HepG2 (cell line): Measurements from ENCODE around the gene KXD1. TPM values are rescaled to one million over a fixed set of nuclear protein-coding genes. Genes with fewer than 3 reads are reported as not detected.

Source experiments
- ATAC-seq: fragments of 200-7000 bp; cut with Tn5 transposase; 3 replicates; pipeline ENCODE4 v1.9.1; 2020; ENCODE audit warnings: mild to moderate bottlenecking, moderate library complexity
- BruUV-seq: library from RNA; stranded (reverse); fragments of 400-500 nt; replicated peaks from 2 replicates; lab custom pipeline; 2021; lab: Mats Ljungman, UMichigan
- CTCF ChIA-PET: fragments of 300-600 bp; formaldehyde crosslinking; extraction: SDS; loops from one replicate; lab custom pipeline; 2021; ENCODE audit warnings: low total read pairs, inconsistent platforms, low intra/inter-chr PET ratio; lab: Yijun Ruan, JAX
- POLR2A ChIA-PET: fragments of 350-600 bp; sonication (Branson Sonifier 250); formaldehyde crosslinking; loops from one replicate; lab custom pipeline; 2020; ENCODE audit warnings: antibody characterized with exemption, inconsistent platforms; lab: Yijun Ruan, JAX
- DNase-seq: peaks from one replicate; pipeline ENCODE4 v3.0.0-alpha.2; 2015; ENCODE audit warnings: low spot score
- FAIRE-seq: peaks from 3 replicates; lab custom pipeline; 2011; peaks lifted over from hg19 to GRCh38; lab: Jason Lieb, UNC
- H2AFZ ChIP-seq: one replicate; pipeline ENCODE4 v1.6.1; 2011; ENCODE audit warnings: low read length, inconsistent platforms
- H3K27ac ChIP-seq: fragments of 300-600 bp; 3 replicates; pipeline ENCODE4 v1.8.0; 2011; ENCODE audit warnings: mixed run types, mild to moderate bottlenecking, mixed read lengths, low read length, inconsistent platforms; ENCODE audit not compliant: insufficient read depth; ENCODE audit errors: extremely low read length
- H3K27me3 ChIP-seq, 2 experiments: fragments of 200-600 bp in 1 of 2; 2 replicates in 1 of 2; 3 replicates in 1 of 2; pipeline versions ENCODE4 v1.6.0 to v1.8.0; 2011; ENCODE audit warnings: low read length in 2 of 2, mild to moderate bottlenecking in 2 of 2, moderate library complexity in 2 of 2, inconsistent platforms in 1 of 2; ENCODE audit not compliant: insufficient read depth in 2 of 2, control insufficient read depth in 1 of 2
- H3K36me3 ChIP-seq, 2 experiments: fragments of 200-600 bp in 1 of 2; replicated peaks in 1 of 2; 2 replicates in 1 of 2; 3 replicates in 1 of 2; pipeline versions ENCODE4 v1.5.1 to v1.8.0; 2011; ENCODE audit warnings: low read length in 2 of 2, inconsistent platforms in 1 of 2; ENCODE audit not compliant: insufficient read depth in 2 of 2, control insufficient read depth in 1 of 2
- H3K4me1 ChIP-seq: 2 replicates; pipeline ENCODE4 v1.5.1; 2012; ENCODE audit warnings: low read length, inconsistent platforms; ENCODE audit not compliant: insufficient read depth
- H3K4me2 ChIP-seq: 2 replicates; pipeline ENCODE4 v1.6.0; 2011; ENCODE audit warnings: low read depth, low read length, inconsistent platforms
- H3K4me3 ChIP-seq, 3 experiments: fragments of 200-600 bp in 1 of 3; sonication (generic), shearing (Covaris generic) in 1 of 3; replicated peaks in 1 of 3; 2 replicates each; pipeline ENCODE4 v1.5.1; 2011 to 2016; ENCODE audit warnings: low read length in 3 of 3, inconsistent platforms in 2 of 3, low read depth in 2 of 3, mild to moderate bottlenecking in 2 of 3, control low read depth in 1 of 3, mixed read lengths in 1 of 3; ENCODE audit not compliant: insufficient read depth in 1 of 3
- H3K79me2 ChIP-seq: one replicate; pipeline ENCODE4 v1.6.1; 2011; ENCODE audit warnings: low read length, inconsistent platforms; ENCODE audit not compliant: insufficient read depth
- H3K9ac ChIP-seq: 2 replicates; pipeline ENCODE4 v1.6.0; 2011; ENCODE audit warnings: mild to moderate bottlenecking, low read depth, low read length, inconsistent platforms; ENCODE audit not compliant: insufficient read depth
- H3K9me3 ChIP-seq: 2 replicates; pipeline ENCODE4 v1.5.1; 2012; ENCODE audit warnings: mild to moderate bottlenecking, low read length
- H4K20me1 ChIP-seq: 2 replicates; pipeline ENCODE4 v1.6.0; 2011; ENCODE audit warnings: inconsistent platforms, mild to moderate bottlenecking, low read length, moderate library complexity; ENCODE audit not compliant: insufficient read depth
- AFF4 ChIP-seq: sonication (generic); formaldehyde crosslinking; IDR thresholded peaks from 2 replicates; pipeline ENCODE4 v1.4.0; 2020; ENCODE audit warnings: missing genetic modification reagents
- AGO2 ChIP-seq: fragments of 200-400 bp; formaldehyde crosslinking; optimal IDR thresholded peaks from 2 replicates; pipeline ENCODE3; 2017; ENCODE audit warnings: mild to moderate bottlenecking, low read depth, low read length, moderate library complexity
- CC2D1A ChIP-seq: sonication (generic); formaldehyde crosslinking; IDR thresholded peaks from 2 replicates; pipeline ENCODE4 v1.8.1; 2023; ENCODE audit warnings: mild to moderate bottlenecking, missing genetic modification reagents
- MNT ChIP-seq: fragments of 450-650 bp; IDR thresholded peaks from 2 replicates; pipeline ENCODE4 v1.6.1; 2016
- PCBP1 ChIP-seq: fragments of 200-400 bp; formaldehyde crosslinking; IDR thresholded peaks from 2 replicates; pipeline ENCODE4 v1.6.1; 2017; ENCODE audit warnings: mild to moderate bottlenecking, low read depth, low read length, borderline replicate concordance
- RBFOX2 ChIP-seq: fragments of 200-400 bp; formaldehyde crosslinking; IDR thresholded peaks from 2 replicates; pipeline ENCODE4 v1.6.1; 2017; ENCODE audit warnings: low read depth, mild to moderate bottlenecking, low read length
- ZNF687 ChIP-seq: sonication (generic); formaldehyde crosslinking; IDR thresholded peaks from 2 replicates; pipeline ENCODE4 v1.5.1; 2020; ENCODE audit warnings: mild to moderate bottlenecking, missing genetic modification reagents, moderate library complexity
- WGBS: methylation state at CpG from one replicate; pipeline ENCODE4 v1.1.6; 2017; ENCODE audit warnings: low lambda C conversion rate; 5-methylcytosine and 5-hydroxymethylcytosine counted together
- in situ Hi-C: cut with HindIII; loops from 2 replicates; pipeline ENCODE4 v1.10.0; 2017; ENCODE audit warnings: low pct_unique_long_range_greater_than_20kb; ENCODE audit not compliant: extremely low pct_ligation_motif_present
- intact Hi-C: fragments of 100-400 bp; cut with micrococcal nuclease; formaldehyde crosslinking; loops from one replicate; pipeline ENCODE4 v1.10.0; 2022; ENCODE audit not compliant: unreplicated experiment
- polyA plus RNA-seq, 8 experiments: library from polyadenylated mRNA; depleted of rRNA in 3 of 8; stranded (reverse) in 7 of 8; unstranded in 1 of 8; fragments of >200 nt; fragmentation: Illumina TruSeq in 4 of 8; extraction: Trizol in 4 of 8; gene quantifications; 2 replicates each; pipeline versions ENCODE4 v1.2.1 to v1.2.3, GENCODE V29; 2011 to 2016; ENCODE audit warnings: low read depth in 4 of 8, missing spikeins in 1 of 8, mixed read lengths in 1 of 8; ENCODE audit not compliant: insufficient read depth in 1 of 8
- total RNA-seq, 5 experiments: library from RNA; depleted of rRNA; stranded (reverse); fragments of >200 nt; fragmentation: Illumina TruSeq; extraction: Trizol; gene quantifications; 2 replicates each; pipeline ENCODE4 v1.2.3, GENCODE V29; 2016; ENCODE audit warnings: low read depth in 1 of 5
- TF ChIP-seq, protein P1 (sequence below): sonication (generic); formaldehyde crosslinking; IDR thresholded peaks from 2 replicates; pipeline ENCODE4 v1.4.0; 2020; ENCODE audit warnings: missing genetic modification reagents

The KXD1 gene
- total and polyA plus RNA-seq, 2 of the 13 experiments (the other 11 are each of a cell fraction or from before 2014, with no cell fraction given) = 44.6 to 143 TPM

DNA sequence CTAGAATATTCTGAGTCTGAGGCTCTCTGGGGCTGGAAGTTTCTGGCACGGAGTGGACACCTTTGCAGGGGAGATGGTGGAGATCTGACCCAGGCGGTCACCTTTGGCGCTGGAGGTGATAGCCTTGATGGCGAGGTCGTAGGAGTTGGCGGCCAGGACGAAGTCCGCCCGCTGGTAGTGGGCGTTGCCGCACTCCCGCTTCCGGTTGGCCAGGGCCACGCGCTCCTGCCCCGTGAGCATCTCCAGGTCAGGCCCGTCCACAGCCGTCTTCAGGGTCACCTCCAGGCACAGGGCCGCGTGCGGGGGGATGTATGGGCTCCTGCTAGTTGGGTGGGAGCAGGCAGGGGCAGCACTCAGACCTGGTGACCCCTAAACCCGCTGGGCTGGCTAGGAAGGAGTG, 19.6 kb upstream of the KXD1 start (continued):
- TF ChIP-seq AFF4 (no peak), CC2D1A (no peak)
- TF ChIP-seq, protein P1, sequence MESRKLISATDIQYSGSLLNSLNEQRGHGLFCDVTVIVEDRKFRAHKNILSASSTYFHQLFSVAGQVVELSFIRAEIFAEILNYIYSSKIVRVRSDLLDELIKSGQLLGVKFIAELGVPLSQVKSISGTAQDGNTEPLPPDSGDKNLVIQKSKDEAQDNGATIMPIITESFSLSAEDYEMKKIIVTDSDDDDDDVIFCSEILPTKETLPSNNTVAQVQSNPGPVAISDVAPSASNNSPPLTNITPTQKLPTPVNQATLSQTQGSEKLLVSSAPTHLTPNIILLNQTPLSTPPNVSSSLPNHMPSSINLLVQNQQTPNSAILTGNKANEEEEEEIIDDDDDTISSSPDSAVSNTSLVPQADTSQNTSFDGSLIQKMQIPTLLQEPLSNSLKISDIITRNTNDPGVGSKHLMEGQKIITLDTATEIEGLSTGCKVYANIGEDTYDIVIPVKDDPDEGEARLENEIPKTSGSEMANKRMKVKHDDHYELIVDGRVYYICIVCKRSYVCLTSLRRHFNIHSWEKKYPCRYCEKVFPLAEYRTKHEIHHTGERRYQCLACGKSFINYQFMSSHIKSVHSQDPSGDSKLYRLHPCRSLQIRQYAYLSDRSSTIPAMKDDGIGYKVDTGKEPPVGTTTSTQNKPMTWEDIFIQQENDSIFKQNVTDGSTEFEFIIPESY (CRISPR knock-in tag) = peak; percentile 94

DNA sequence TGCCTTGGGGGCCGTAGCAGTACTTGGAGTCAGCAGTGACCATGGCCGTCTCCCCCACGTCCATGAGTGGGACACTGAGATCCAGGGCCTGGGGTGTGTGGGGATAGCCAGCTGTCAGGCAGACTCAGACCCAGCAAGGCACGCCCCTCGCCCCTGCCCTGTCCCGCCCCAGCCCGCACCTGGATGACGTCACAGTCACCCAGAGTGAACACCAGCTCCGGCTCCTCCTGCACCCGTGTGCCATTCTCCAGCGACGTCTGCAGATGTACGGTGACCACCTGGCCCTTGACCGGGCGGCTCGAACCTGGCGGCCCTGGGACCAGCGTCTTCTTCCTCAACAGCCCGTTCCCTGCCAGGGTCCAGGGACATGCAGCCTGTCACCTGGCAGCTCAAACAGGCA, 18.3 kb upstream of the KXD1 start:
- H3K4me3 ChIP-seq = no peak overlapping the region
- ChIA-PET CTCF (no interaction called here), POLR2A (no interaction called here)
- in situ Hi-C loops = no loop called here
- TF ChIP-seq RBFOX2 (0 out of 2 replicates have a peak, but pooled peaks have one; percentile 39), PCBP1 (no peak), ZNF687 (peak; percentile 12; the same call in 1 of the 2 replicates), MNT (no peak), AGO2 (peak; percentile 29)
- ATAC-seq (no peak), FAIRE-seq (no peak), DNase-seq (no peak)
- peaks cover 9% of the 10 kb centered on the region for H3K79me2 ChIP-seq
- no TSS peak for BruUV-seq
- no peak overlapping the region for H3K4me2 ChIP-seq
- H3K9me3 ChIP-seq = no peaks in the 10 kb centered on the region
- no peak overlapping the region for H3K27ac ChIP-seq
- H4K20me1 ChIP-seq = no peaks in the 10 kb centered on the region
- peaks cover 16% of the 10 kb centered on the region for H3K4me1 ChIP-seq
- intact Hi-C loops = no loop called here
- WGBS = 100% methylated on average over 11 of the region's 19 CpGs
- no peak overlapping the region for H3K9ac ChIP-seq
- no peaks in the 10 kb centered on the region; a peak in 1 of 5 replicates for H3K27me3 ChIP-seq
- H2AFZ ChIP-seq = no peak overlapping the region
- peaks cover 5 to 26% of the 10 kb centered on the region in 2 experiments for H3K36me3 ChIP-seq
